ENCODE results near the gene UNC13A. TPM values are rescaled to one million over a fixed set of nuclear protein-coding genes. Genes with fewer than 3 reads are reported as not detected.

UNC13A gene
- total RNA-seq, 3 donors from 2014 or later (not counting 1 experiment from before 2014, with no cell fraction given), result not detected

GRCh38 chr19:17607936-17608335, 80.2 kb downstream of the UNC13A start:
- no peak overlapping the region for H3K27ac Mint-ChIP-seq
- peaks cover 15% of the 10 kb centered on the region for H3K4me1 ChIP-seq (ENCODE audit: control insufficient read depth, insufficient read depth, low read length)
- no peaks in the 10 kb centered on the region for H3K36me3 ChIP-seq (ENCODE audit: control insufficient read depth, insufficient read depth, low read length)
- ATAC-seq (no peak), DNase-seq (no peak)
- intact Hi-C loops (cut with micrococcal nuclease), result no loop called here
- H3K9me3 ChIP-seq (ENCODE audit: control insufficient read depth, insufficient read depth, low read length), result no peaks in the 10 kb centered on the region
- peak overlapping the region; percentile 18 for H3K4me3 Mint-ChIP-seq
- H3K27me3 ChIP-seq (ENCODE audit: control insufficient read depth, insufficient read depth, low read length), result peaks cover 3% of the 10 kb centered on the region
- no peak for TF ChIP-seq CTCF (IDR thresholded peaks at IDR 0.05)
- H3K27me3 Mint-ChIP-seq (ENCODE audit: low read depth in 2 of 2), result peaks cover 25 to 26% of the 10 kb centered on the region in 2 donors
- H3K9me3 Mint-ChIP-seq, result no peaks in the 10 kb centered on the region
- H3K4me3 ChIP-seq (ENCODE audit: low read length), result no peak overlapping the region
- 96% methylated on average over 6 of the region's 9 CpGs for WGBS (ENCODE audit: insufficient coverage)
- no peak overlapping the region for H3K27ac ChIP-seq (ENCODE audit: low read length)
- no peaks in the 10 kb centered on the region for H3K36me3 Mint-ChIP-seq
- H3K4me1 Mint-ChIP-seq, result peaks cover 11 to 14% of the 10 kb centered on the region in 2 donors

GRCh38 chr19:17606590-17607185, 81.5 kb downstream of the UNC13A start:
- Histone ChIP-seq H3K9me3 (ENCODE audit: control insufficient read depth, insufficient read depth, low read length) (no peaks in the 10 kb centered on the region), H3K27me3 (ENCODE audit: control insufficient read depth, insufficient read depth, low read length) (peaks cover 7% of the 10 kb centered on the region), H3K27ac (ENCODE audit: low read length) (no peak overlapping the region), H3K4me3 (ENCODE audit: low read length) (no peak overlapping the region), H3K4me1 (ENCODE audit: control insufficient read depth, insufficient read depth, low read length) (peaks cover 15% of the 10 kb centered on the region), H3K36me3 (ENCODE audit: control insufficient read depth, insufficient read depth, low read length) (no peaks in the 10 kb centered on the region)
- DNase-seq, result no peak
- peak overlapping the region; percentile 84 for H3K4me3 Mint-ChIP-seq
- no peaks in the 10 kb centered on the region for H3K9me3 Mint-ChIP-seq
- ATAC-seq, result peak in 2 of 3 donors; percentile 10 to 33
- no peaks in the 10 kb centered on the region for H3K36me3 Mint-ChIP-seq
- H3K4me1 Mint-ChIP-seq, result peaks cover 11 to 14% of the 10 kb centered on the region in 2 donors
- peak overlapping the region; percentile 11 to 72 for H3K27ac Mint-ChIP-seq
- intact Hi-C loops (cut with micrococcal nuclease), result no loop called here
- TF ChIP-seq CTCF (IDR thresholded peaks at IDR 0.05), result no peak
- peaks cover 28 to 29% of the 10 kb centered on the region in 2 donors for H3K27me3 Mint-ChIP-seq (ENCODE audit: low read depth in 2 of 2)
- 23% methylated on average over 18 of the region's 18 CpGs for WGBS (ENCODE audit: insufficient coverage)

- under 1% methylated on average over 85 of the region's 85 CpGs for WGBS (ENCODE audit: insufficient coverage)
- Histone ChIP-seq H3K27me3 (ENCODE audit: control insufficient read depth, insufficient read depth, low read length) (peaks cover 7% of the 10 kb centered on the region), H3K9me3 (ENCODE audit: control insufficient read depth, insufficient read depth, low read length) (no peaks in the 10 kb centered on the region), H3K4me3 (ENCODE audit: low read length) (peak overlapping the region; percentile 16), H3K27ac (ENCODE audit: low read length) (peak overlapping the region; percentile 26), H3K36me3 (ENCODE audit: control insufficient read depth, insufficient read depth, low read length) (no peaks in the 10 kb centered on the region), H3K4me1 (ENCODE audit: control insufficient read depth, insufficient read depth, low read length) (peaks cover 15% of the 10 kb centered on the region)
- DNase-seq, result peak; percentile 68 to 92
- H3K27ac Mint-ChIP-seq, result peak overlapping the region in 1 of 2 donors; percentile 72
- ATAC-seq, result peak; percentile 86 to 90 (median 89)
- peak; percentile 76 for TF ChIP-seq CTCF (IDR thresholded peaks at IDR 0.05)
- intact Hi-C loops (cut with micrococcal nuclease), result no loop called here
- peaks cover 33 to 35% of the 10 kb centered on the region in 2 donors for H3K27me3 Mint-ChIP-seq (ENCODE audit: low read depth in 2 of 2)
- peak overlapping the region; percentile 84 for H3K4me3 Mint-ChIP-seq
- H3K4me1 Mint-ChIP-seq, result peaks cover 11 to 14% of the 10 kb centered on the region in 2 donors
- no peaks in the 10 kb centered on the region for H3K36me3 Mint-ChIP-seq
- no peaks in the 10 kb centered on the region for H3K9me3 Mint-ChIP-seq
Measured at GRCh38 chr19:17605761-17606589, 82.2 kb downstream of the UNC13A start.

Data from natural killer cell (primary cell).